ENCODE data around the gene ARHGAP8. TPM values are rescaled to one million over a fixed set of nuclear protein-coding genes. Genes with fewer than 3 reads are reported as not detected.

ARHGAP8 gene
- polyA plus RNA-seq, 1 donor from 2014 or later: 3.0 TPM

GRCh38 chr22:44711241-44711560 is 41.2 kb upstream of the ARHGAP8 start:
- Histone ChIP-seq H3K9ac (ENCODE audit: low read length) (no peak overlapping the region), H3K4me3 (ENCODE audit: low read length) (no peak overlapping the region), H3K27ac (ENCODE audit: low read length) (no peak overlapping the region), H2AFZ (ENCODE audit: low read depth, low read length) (no peak overlapping the region), H3F3A (ENCODE audit: insufficient read depth, low read length, poor library complexity, severe bottlenecking) (no peaks in the 10 kb centered on the region), H3K36me3 (ENCODE audit: insufficient read depth, low read length) (no peaks in the 10 kb centered on the region), H4K20me1 (ENCODE audit: insufficient read depth) (no peaks in the 10 kb centered on the region), H3K9me2 (ENCODE audit: insufficient read depth, low read length) (no peaks in the 10 kb centered on the region), H3K27me3 (ENCODE audit: insufficient read depth, low read depth, low read length) (no peaks in the 10 kb centered on the region), H3K4me2 (ENCODE audit: low read length) (no peak overlapping the region), H3K79me2 (replicated peaks; ENCODE audit: insufficient read depth, low read length) (no peaks in the 10 kb centered on the region), H3K9me3 (ENCODE audit: low read length) (no peaks in the 10 kb centered on the region)
- TF ChIP-seq TAF1 (IDR thresholded peaks at IDR 0.05; ENCODE audit: low read depth) (no peak), REST (IDR thresholded peaks at IDR 0.05; ENCODE audit: borderline replicate concordance) (no peak), RAD21 (conservative IDR thresholded peaks at IDR 0.05) (no peak), POLR2AphosphoS5 (IDR thresholded peaks at IDR 0.05) (no peak), MXI1 (conservative IDR thresholded peaks at IDR 0.05; ENCODE audit: poor library complexity, severe bottlenecking) (no peak), EP300 (conservative IDR thresholded peaks at IDR 0.05; ENCODE audit: poor library complexity, severe bottlenecking) (no peak), CTCF (IDR thresholded peaks at IDR 0.05; ENCODE audit: poor library complexity, severe bottlenecking) (no peak), EZH2 (IDR thresholded peaks at IDR 0.05; ENCODE audit: borderline replicate concordance, insufficient read depth, low read length, poor library complexity, severe bottlenecking) (no peak), SMC3 (conservative IDR thresholded peaks at IDR 0.05; ENCODE audit: poor library complexity) (no peak)

- H3K27ac ChIP-seq (ENCODE audit: low read length): no peak overlapping the region
- TF ChIP-seq TAF1 (IDR thresholded peaks at IDR 0.05; ENCODE audit: low read depth): no peak
- TF ChIP-seq POLR2AphosphoS5 (IDR thresholded peaks at IDR 0.05): no peak
- TF ChIP-seq EZH2 (IDR thresholded peaks at IDR 0.05; ENCODE audit: borderline replicate concordance, insufficient read depth, low read length, poor library complexity, severe bottlenecking): no peak
- no peak for TF ChIP-seq RAD21 (conservative IDR thresholded peaks at IDR 0.05)
- TF ChIP-seq MXI1 (conservative IDR thresholded peaks at IDR 0.05; ENCODE audit: poor library complexity, severe bottlenecking): no peak
- TF ChIP-seq EP300 (conservative IDR thresholded peaks at IDR 0.05; ENCODE audit: poor library complexity, severe bottlenecking): no peak
- no peaks in the 10 kb centered on the region for H3K9me3 ChIP-seq (ENCODE audit: low read length)
- H3K27me3 ChIP-seq (ENCODE audit: insufficient read depth, low read depth, low read length): no peaks in the 10 kb centered on the region
- no peaks in the 10 kb centered on the region for H3K9me2 ChIP-seq (ENCODE audit: insufficient read depth, low read length)
- H3K9ac ChIP-seq (ENCODE audit: low read length): no peak overlapping the region
- H3K4me3 ChIP-seq (ENCODE audit: low read length): no peak overlapping the region
- no peaks in the 10 kb centered on the region for H3F3A ChIP-seq (ENCODE audit: insufficient read depth, low read length, poor library complexity, severe bottlenecking)
- no peaks in the 10 kb centered on the region for H3K36me3 ChIP-seq (ENCODE audit: insufficient read depth, low read length)
- no peak overlapping the region for H3K4me2 ChIP-seq (ENCODE audit: low read length)
- no peaks in the 10 kb centered on the region for H3K79me2 ChIP-seq (replicated peaks; ENCODE audit: insufficient read depth, low read length)
- no peaks in the 10 kb centered on the region for H4K20me1 ChIP-seq (ENCODE audit: insufficient read depth)
- H2AFZ ChIP-seq (ENCODE audit: low read depth, low read length): no peak overlapping the region
Measured at GRCh38 chr22:44711690-44712555, 40.5 kb upstream of the ARHGAP8 start.

Data from neural cell (in vitro differentiated cells).